Endothelial cell of umbilical vein (primary cell): ENCODE data around the gene SPAG9. TPM values are rescaled to one million over a fixed set of nuclear protein-coding genes. Genes with fewer than 3 reads are reported as not detected.

ENCODE experiments used
- BruUV-seq: library from RNA; stranded (reverse); fragments of 400-500 nt; replicated peaks from 2 replicates; lab custom pipeline; 2021; lab: Mats Ljungman, UMichigan
- CTCF ChIA-PET: fragments of 300-600, 350-600 bp; sonication (Branson Sonifier 250); formaldehyde crosslinking; loops from one replicate; lab custom pipeline; 2021; ENCODE audit warnings: antibody characterized with exemption, inconsistent platforms; lab: Charles Lee
- POLR2A ChIA-PET: fragments of 300-600, 350-600 bp; sonication (Branson Sonifier 250); formaldehyde crosslinking; loops from one replicate; lab custom pipeline; 2021; ENCODE audit warnings: antibody characterized with exemption, inconsistent platforms; lab: Charles Lee
- DNase-seq: peaks from one replicate; pipeline ENCODE4 v3.0.0-alpha.2; 2011; ENCODE audit warnings: low read depth, low spot score
- FAIRE-seq: peaks from 2 replicates; lab custom pipeline; 2011; peaks lifted over from hg19 to GRCh38; lab: Jason Lieb, UNC
- H2AFZ ChIP-seq: 2 replicates; pipeline ENCODE4 v1.6.0; 2012; ENCODE audit warnings: low read depth, low read length, control low read depth, inconsistent platforms
- H3K27ac ChIP-seq: 2 replicates; pipeline ENCODE4 v1.5.1; 2011; ENCODE audit warnings: low read depth, mild to moderate bottlenecking, control low read depth, low read length, moderate library complexity; ENCODE audit not compliant: insufficient read depth
- H3K27me3 ChIP-seq, 2 experiments: 2 replicates each; pipeline versions ENCODE4 v1.6.0 to v1.6.1; 2011; ENCODE audit warnings: low read length in 2 of 2, mixed read lengths in 1 of 2; ENCODE audit not compliant: control insufficient read depth in 2 of 2, insufficient read depth in 2 of 2
- H3K36me3 ChIP-seq, 2 experiments: 2 replicates in 1 of 2; 3 replicates in 1 of 2; pipeline ENCODE4 v1.5.1; 2011; ENCODE audit warnings: low read length in 2 of 2, mild to moderate bottlenecking in 1 of 2, moderate library complexity in 1 of 2; ENCODE audit not compliant: control insufficient read depth in 2 of 2, insufficient read depth in 2 of 2; ENCODE audit errors: extremely low read depth in 1 of 2
- H3K4me1 ChIP-seq: 3 replicates; pipeline ENCODE4 v1.5.1; 2011; ENCODE audit warnings: mild to moderate bottlenecking, low read length; ENCODE audit not compliant: control insufficient read depth, insufficient read depth; ENCODE audit errors: extremely low read depth
- H3K4me2 ChIP-seq: 2 replicates; pipeline ENCODE4 v1.6.1; 2011; ENCODE audit warnings: low read length, control low read depth, mixed read lengths; ENCODE audit not compliant: insufficient read depth
- H3K4me3 ChIP-seq, 3 experiments: fragments of 200-600 bp in 1 of 3; sonication (generic), shearing (Covaris generic) in 1 of 3; replicated peaks in 1 of 3; 2 replicates each; pipeline ENCODE4 v1.5.1; 2011 to 2016; ENCODE audit warnings: control low read depth in 3 of 3, low read length in 3 of 3, mild to moderate bottlenecking in 2 of 3, inconsistent platforms in 1 of 3, low read depth in 1 of 3, moderate library complexity in 1 of 3; ENCODE audit not compliant: insufficient read depth in 1 of 3
- H3K79me2 ChIP-seq: 2 replicates; pipeline ENCODE4 v1.6.0; 2012; ENCODE audit warnings: low read length, inconsistent platforms; ENCODE audit not compliant: control insufficient read depth, insufficient read depth
- H3K9ac ChIP-seq: replicated peaks from 2 replicates; pipeline ENCODE3; 2011; ENCODE audit warnings: low read length, control low read depth; ENCODE audit not compliant: insufficient read depth; ENCODE audit errors: extremely low read depth
- H3K9me1 ChIP-seq: replicated peaks from 3 replicates; pipeline ENCODE4 v1.6.0; 2011; ENCODE audit warnings: mild to moderate bottlenecking, low read length; ENCODE audit not compliant: control insufficient read depth, insufficient read depth; ENCODE audit errors: extremely low read depth
- H3K9me3 ChIP-seq: replicated peaks from 2 replicates; pipeline ENCODE4 v1.5.1; 2012; ENCODE audit warnings: low read length, inconsistent platforms; ENCODE audit not compliant: control insufficient read depth, insufficient read depth
- H4K20me1 ChIP-seq: replicated peaks from 2 replicates; pipeline ENCODE3; 2011; ENCODE audit warnings: mild to moderate bottlenecking, low read length; ENCODE audit not compliant: control insufficient read depth, insufficient read depth; ENCODE audit errors: extremely low read depth
- EZH2 ChIP-seq: IDR thresholded peaks from 2 replicates; pipeline ENCODE4 v1.6.1; 2012; ENCODE audit warnings: borderline replicate concordance, low read depth, mild to moderate bottlenecking, moderate library complexity, low read length, inconsistent platforms; ENCODE audit not compliant: severe bottlenecking
- FOS ChIP-seq: IDR thresholded peaks from 2 replicates; pipeline ENCODE4 v1.6.1; 2011; ENCODE audit warnings: mild to moderate bottlenecking, low read length, moderate library complexity, borderline replicate concordance; ENCODE audit not compliant: insufficient read depth
- GATA2 ChIP-seq: IDR thresholded peaks from 2 replicates; pipeline ENCODE4 v1.7.0; 2011; ENCODE audit warnings: low read depth, mild to moderate bottlenecking, moderate library complexity, mixed read lengths, low read length; ENCODE audit not compliant: insufficient read length, insufficient read depth
- JUN ChIP-seq: IDR thresholded peaks from 2 replicates; pipeline ENCODE4 v1.6.1; 2011; ENCODE audit warnings: borderline replicate concordance, low read depth; ENCODE audit not compliant: insufficient read length, insufficient read depth
- MYC ChIP-seq: IDR thresholded peaks from one replicate; pipeline ENCODE4 v1.6.1; 2011; ENCODE audit warnings: mild to moderate bottlenecking, low read depth, low read length
- POLR2A ChIP-seq: IDR thresholded peaks from 2 replicates; pipeline ENCODE4 v1.6.1; 2012; ENCODE audit warnings: low read depth, mild to moderate bottlenecking, control low read depth, low read length
- POLR2AphosphoS5 ChIP-seq: IDR thresholded peaks from 2 replicates; pipeline ENCODE4 v1.6.1; 2012; ENCODE audit warnings: low read depth, mild to moderate bottlenecking, control low read depth, low read length, moderate library complexity; ENCODE audit not compliant: insufficient read depth
- dilution Hi-C: fragments of 300-500 bp; cut with MboI; formaldehyde crosslinking; loops from one replicate; pipeline ENCODE4 v1.15.0; 2019; ENCODE audit warnings: low sequenced_read_pairs; ENCODE audit not compliant: extremely low pct_ligation_motif_present
- intact Hi-C: fragments of 100-400 bp; cut with micrococcal nuclease; formaldehyde crosslinking; loops from one replicate; pipeline ENCODE4 v1.10.0; 2022
- polyA plus RNA-seq, 4 experiments: library from polyadenylated mRNA; depleted of rRNA in 3 of 4; stranded (reverse) in 3 of 4; unstranded in 1 of 4; fragments of >200 nt; gene quantifications; 2 replicates each; pipeline versions ENCODE4 v1.2.1 to v1.2.3, GENCODE V29; 2011 to 2012; ENCODE audit warnings: missing spikeins in 1 of 4
- total RNA-seq: library from RNA; stranded (reverse); gene quantifications from 2 replicates; pipeline ENCODE4 v1.2.3, GENCODE V29; 2021
- TF ChIP-seq, protein P1 (sequence below), 2 donors: IDR thresholded peaks; 1 replicate in 1 of 2; 2 replicates in 1 of 2; pipeline ENCODE4 v1.5.1; 2011; ENCODE audit warnings: low read length in 2 of 2, mild to moderate bottlenecking in 2 of 2, moderate library complexity in 2 of 2, control low read depth in 1 of 2, inconsistent platforms in 1 of 2, low read depth in 1 of 2; ENCODE audit not compliant: insufficient read depth in 1 of 2; ENCODE audit errors: extremely low read depth in 1 of 2
- TF ChIP-seq, protein P2 (sequence below): IDR thresholded peaks from 2 replicates; pipeline ENCODE4 v1.6.1; 2011; ENCODE audit not compliant: insufficient read depth, insufficient read length

Gene SPAG9
- total and polyA plus RNA-seq, 2 donors (not counting 3 experiments of a cell fraction or from before 2014, with no cell fraction given) = 16.5 to 75.0 TPM

DNA sequence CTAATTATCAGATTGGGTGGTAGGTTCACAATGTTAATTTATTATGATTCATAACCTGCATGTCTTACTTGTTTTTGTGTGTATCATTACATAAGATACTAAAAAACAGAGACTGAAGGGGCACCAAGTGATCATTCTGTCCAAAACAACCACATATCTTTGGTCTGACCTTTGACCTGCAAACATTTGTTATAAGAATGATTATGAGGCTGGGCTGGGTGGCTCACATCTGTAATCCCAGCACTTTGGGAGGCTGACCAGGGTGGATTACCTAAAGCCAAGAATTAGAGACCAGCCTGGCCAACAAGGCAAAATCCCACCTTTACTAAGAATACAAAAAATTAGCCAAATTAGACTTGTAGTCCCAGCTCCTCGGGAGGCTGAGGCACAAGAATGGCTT, 116.4 kb downstream of the SPAG9 start:
- intact Hi-C loops = loop anchor here (10.0 kb wide), 1 partner anchor 531 kb away; no protein-coding TSS in a partner anchor
- no peak for DNase-seq
- no peak overlapping the region for H3K27ac ChIP-seq

More for the DNA sequence above, 116.4 kb downstream of the SPAG9 start:
- Histone ChIP-seq H3K79me2 (no peaks in the 10 kb centered on the region), H2AFZ (no peak overlapping the region), H3K9me3 (no peaks in the 10 kb centered on the region), H3K4me1 (peaks cover 5% of the 10 kb centered on the region), H3K4me2 (no peak overlapping the region), H4K20me1 (no peaks in the 10 kb centered on the region), H3K9me1 (peaks cover 2% of the 10 kb centered on the region), H3K27me3 (no peaks in the 10 kb centered on the region), H3K4me3 (no peak overlapping the region), H3K36me3 (peaks cover 2 to 7% of the 10 kb centered on the region in 2 experiments), H3K9ac (no peak overlapping the region)
- dilution Hi-C loops = no loop called here
- TF ChIP-seq JUN (no peak), EZH2 (no peak), FOS (no peak), POLR2AphosphoS5 (no peak), MYC (no peak), GATA2 (no peak), POLR2A (no peak)
- TF ChIP-seq, protein P1, sequence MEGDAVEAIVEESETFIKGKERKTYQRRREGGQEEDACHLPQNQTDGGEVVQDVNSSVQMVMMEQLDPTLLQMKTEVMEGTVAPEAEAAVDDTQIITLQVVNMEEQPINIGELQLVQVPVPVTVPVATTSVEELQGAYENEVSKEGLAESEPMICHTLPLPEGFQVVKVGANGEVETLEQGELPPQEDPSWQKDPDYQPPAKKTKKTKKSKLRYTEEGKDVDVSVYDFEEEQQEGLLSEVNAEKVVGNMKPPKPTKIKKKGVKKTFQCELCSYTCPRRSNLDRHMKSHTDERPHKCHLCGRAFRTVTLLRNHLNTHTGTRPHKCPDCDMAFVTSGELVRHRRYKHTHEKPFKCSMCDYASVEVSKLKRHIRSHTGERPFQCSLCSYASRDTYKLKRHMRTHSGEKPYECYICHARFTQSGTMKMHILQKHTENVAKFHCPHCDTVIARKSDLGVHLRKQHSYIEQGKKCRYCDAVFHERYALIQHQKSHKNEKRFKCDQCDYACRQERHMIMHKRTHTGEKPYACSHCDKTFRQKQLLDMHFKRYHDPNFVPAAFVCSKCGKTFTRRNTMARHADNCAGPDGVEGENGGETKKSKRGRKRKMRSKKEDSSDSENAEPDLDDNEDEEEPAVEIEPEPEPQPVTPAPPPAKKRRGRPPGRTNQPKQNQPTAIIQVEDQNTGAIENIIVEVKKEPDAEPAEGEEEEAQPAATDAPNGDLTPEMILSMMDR (IDR thresholded peaks at IDR 0.05; ENCODE audit: extremely low read depth in 1 of 2, insufficient read depth in 1 of 2, low read depth in 1 of 2, low read length in 2 of 2) = no peak
- TF ChIP-seq, protein P2, sequence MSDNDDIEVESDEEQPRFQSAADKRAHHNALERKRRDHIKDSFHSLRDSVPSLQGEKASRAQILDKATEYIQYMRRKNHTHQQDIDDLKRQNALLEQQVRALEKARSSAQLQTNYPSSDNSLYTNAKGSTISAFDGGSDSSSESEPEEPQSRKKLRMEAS = no peak
- CTCF ChIA-PET = interaction anchor here (0.9 to 9.6 kb wide), 5 partner anchors 13 to 148 kb away, joined by 3 to 140 read pairs (median 5); partner anchors contain the start of gene NME1
- POLR2A ChIA-PET = no interaction called here
- no TSS peak for BruUV-seq
- FAIRE-seq = no peak
